ENCODE results near the gene BRINP3. TPM values are rescaled to one million over a fixed set of nuclear protein-coding genes. Genes with fewer than 3 reads are reported as not detected.

Gene BRINP3
- total RNA-seq, 1 experiment from 2014 or later, result 0.28 TPM

DNA sequence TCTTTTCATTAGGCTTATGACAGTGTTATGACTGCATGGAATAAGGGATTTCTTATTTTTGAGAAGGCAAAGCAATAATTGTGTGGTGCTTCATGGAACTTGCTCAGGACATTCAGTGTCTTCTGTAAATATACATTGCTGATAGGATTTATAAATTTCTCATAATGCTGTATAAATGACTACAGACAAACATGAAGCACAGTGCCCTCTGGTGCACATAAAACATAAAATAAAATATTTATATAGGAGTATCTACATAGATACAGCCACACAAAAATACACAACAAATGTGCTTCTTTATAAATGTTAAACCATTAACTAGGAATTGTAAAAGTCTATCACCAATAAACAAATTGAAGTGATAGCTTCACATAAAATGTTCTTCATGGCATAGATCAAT lies 24.1 kb downstream of the BRINP3 start (continued):
- TF ChIP-seq, protein P1, sequence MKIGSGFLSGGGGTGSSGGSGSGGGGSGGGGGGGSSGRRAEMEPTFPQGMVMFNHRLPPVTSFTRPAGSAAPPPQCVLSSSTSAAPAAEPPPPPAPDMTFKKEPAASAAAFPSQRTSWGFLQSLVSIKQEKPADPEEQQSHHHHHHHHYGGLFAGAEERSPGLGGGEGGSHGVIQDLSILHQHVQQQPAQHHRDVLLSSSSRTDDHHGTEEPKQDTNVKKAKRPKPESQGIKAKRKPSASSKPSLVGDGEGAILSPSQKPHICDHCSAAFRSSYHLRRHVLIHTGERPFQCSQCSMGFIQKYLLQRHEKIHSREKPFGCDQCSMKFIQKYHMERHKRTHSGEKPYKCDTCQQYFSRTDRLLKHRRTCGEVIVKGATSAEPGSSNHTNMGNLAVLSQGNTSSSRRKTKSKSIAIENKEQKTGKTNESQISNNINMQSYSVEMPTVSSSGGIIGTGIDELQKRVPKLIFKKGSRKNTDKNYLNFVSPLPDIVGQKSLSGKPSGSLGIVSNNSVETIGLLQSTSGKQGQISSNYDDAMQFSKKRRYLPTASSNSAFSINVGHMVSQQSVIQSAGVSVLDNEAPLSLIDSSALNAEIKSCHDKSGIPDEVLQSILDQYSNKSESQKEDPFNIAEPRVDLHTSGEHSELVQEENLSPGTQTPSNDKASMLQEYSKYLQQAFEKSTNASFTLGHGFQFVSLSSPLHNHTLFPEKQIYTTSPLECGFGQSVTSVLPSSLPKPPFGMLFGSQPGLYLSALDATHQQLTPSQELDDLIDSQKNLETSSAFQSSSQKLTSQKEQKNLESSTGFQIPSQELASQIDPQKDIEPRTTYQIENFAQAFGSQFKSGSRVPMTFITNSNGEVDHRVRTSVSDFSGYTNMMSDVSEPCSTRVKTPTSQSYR (CRISPR knock-in tag; IDR thresholded peaks at IDR 0.05), result no peak
- TF ChIP-seq HMGA2 (CRISPR knock-in tag; IDR thresholded peaks at IDR 0.05), result no peak
- TF ChIP-seq, protein P2, sequence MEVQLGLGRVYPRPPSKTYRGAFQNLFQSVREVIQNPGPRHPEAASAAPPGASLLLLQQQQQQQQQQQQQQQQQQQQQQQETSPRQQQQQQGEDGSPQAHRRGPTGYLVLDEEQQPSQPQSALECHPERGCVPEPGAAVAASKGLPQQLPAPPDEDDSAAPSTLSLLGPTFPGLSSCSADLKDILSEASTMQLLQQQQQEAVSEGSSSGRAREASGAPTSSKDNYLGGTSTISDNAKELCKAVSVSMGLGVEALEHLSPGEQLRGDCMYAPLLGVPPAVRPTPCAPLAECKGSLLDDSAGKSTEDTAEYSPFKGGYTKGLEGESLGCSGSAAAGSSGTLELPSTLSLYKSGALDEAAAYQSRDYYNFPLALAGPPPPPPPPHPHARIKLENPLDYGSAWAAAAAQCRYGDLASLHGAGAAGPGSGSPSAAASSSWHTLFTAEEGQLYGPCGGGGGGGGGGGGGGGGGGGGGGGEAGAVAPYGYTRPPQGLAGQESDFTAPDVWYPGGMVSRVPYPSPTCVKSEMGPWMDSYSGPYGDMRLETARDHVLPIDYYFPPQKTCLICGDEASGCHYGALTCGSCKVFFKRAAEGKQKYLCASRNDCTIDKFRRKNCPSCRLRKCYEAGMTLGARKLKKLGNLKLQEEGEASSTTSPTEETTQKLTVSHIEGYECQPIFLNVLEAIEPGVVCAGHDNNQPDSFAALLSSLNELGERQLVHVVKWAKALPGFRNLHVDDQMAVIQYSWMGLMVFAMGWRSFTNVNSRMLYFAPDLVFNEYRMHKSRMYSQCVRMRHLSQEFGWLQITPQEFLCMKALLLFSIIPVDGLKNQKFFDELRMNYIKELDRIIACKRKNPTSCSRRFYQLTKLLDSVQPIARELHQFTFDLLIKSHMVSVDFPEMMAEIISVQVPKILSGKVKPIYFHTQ (CRISPR knock-in tag; IDR thresholded peaks at IDR 0.05), result no peak
- no peak for TF ChIP-seq ZNF232 (CRISPR knock-in tag; IDR thresholded peaks at IDR 0.05)
- TF ChIP-seq NFYB (CRISPR knock-in tag; conservative IDR thresholded peaks at IDR 0.05; ENCODE audit: low read depth), result no peak
- no peak for TF ChIP-seq NR1H2 (CRISPR knock-in tag; IDR thresholded peaks at IDR 0.05)

DNA sequence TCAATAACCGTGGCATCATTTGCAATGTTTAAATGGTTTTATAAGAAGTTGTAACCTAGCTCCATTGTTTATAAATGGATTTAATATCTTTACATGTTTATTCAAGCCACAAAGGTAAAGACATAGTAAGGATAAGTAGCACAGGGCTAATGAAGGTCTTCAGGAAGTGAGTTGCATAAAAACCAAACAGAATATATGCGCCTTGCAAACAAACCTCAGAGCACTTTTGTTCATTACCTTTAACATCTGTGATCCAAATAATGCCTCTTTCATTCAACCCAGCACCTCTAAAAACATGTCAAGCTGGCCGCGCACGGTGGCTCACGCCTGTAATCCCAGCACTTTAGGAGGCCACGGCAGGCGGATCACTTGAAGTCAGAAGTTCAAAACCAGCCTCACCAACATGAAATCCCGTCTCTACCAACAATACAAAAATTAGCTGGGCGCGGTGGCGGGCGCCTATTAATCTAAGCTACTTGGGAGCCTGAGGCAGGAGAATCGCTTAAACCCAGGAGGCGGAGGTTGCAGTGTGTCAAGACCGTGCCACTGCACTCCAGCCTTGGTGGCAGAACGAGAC lies 25.3 kb downstream of the BRINP3 start:
- no peaks in the 10 kb centered on the region for H3K36me3 Mint-ChIP-seq
- ATAC-seq, result no peak
- CTCF ChIA-PET, result no interaction called here
- H3K4me3 Mint-ChIP-seq, result no peak overlapping the region
- H3K4me1 Mint-ChIP-seq, result peaks cover 6% of the 10 kb centered on the region; the same call in 1 of the 2 replicates
- POLR2A ChIA-PET, result no interaction called here
- H3K27me3 Mint-ChIP-seq (ENCODE audit: low read depth), result no peaks in the 10 kb centered on the region
- no peak for TF ChIP-seq ZNF219 (CRISPR knock-in tag; IDR thresholded peaks at IDR 0.05; ENCODE audit: borderline replicate concordance)
- TF ChIP-seq FOXP1 (CRISPR knock-in tag; IDR thresholded peaks at IDR 0.05; ENCODE audit: borderline replicate concordance), result no peak
- no peak for TF ChIP-seq NR3C1 (CRISPR knock-in tag; conservative IDR thresholded peaks at IDR 0.05; ENCODE audit: low read depth)
- TF ChIP-seq KAT7 (CRISPR knock-in tag; IDR thresholded peaks at IDR 0.05; ENCODE audit: borderline replicate concordance), result no peak
- no peak for TF ChIP-seq RORB (CRISPR knock-in tag; IDR thresholded peaks at IDR 0.05)
- TF ChIP-seq SMAD4 (CRISPR knock-in tag; IDR thresholded peaks at IDR 0.05), result no peak
- TF ChIP-seq GRHL2 (CRISPR knock-in tag; IDR thresholded peaks at IDR 0.05; ENCODE audit: insufficient replicate concordance, severe bottlenecking), result no peak
- no peak for TF ChIP-seq CREM (CRISPR knock-in tag; IDR thresholded peaks at IDR 0.05)
- TF ChIP-seq EMX1 (CRISPR knock-in tag; IDR thresholded peaks at IDR 0.05), result no peak
- no peak for TF ChIP-seq NFE2L1 (CRISPR knock-in tag; IDR thresholded peaks at IDR 0.05)
- TF ChIP-seq FOXJ3 (CRISPR knock-in tag; IDR thresholded peaks at IDR 0.05; ENCODE audit: borderline replicate concordance), result no peak
- TF ChIP-seq, protein P3, sequence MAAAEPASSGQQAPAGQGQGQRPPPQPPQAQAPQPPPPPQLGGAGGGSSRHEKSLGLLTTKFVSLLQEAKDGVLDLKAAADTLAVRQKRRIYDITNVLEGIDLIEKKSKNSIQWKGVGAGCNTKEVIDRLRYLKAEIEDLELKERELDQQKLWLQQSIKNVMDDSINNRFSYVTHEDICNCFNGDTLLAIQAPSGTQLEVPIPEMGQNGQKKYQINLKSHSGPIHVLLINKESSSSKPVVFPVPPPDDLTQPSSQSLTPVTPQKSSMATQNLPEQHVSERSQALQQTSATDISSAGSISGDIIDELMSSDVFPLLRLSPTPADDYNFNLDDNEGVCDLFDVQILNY (CRISPR knock-in tag; IDR thresholded peaks at IDR 0.05), result no peak
- no peak for TF ChIP-seq SP1 (CRISPR knock-in tag; conservative IDR thresholded peaks at IDR 0.05)
- no peak for TF ChIP-seq FOXK1 (CRISPR knock-in tag; IDR thresholded peaks at IDR 0.05)
- TF ChIP-seq, protein P4, sequence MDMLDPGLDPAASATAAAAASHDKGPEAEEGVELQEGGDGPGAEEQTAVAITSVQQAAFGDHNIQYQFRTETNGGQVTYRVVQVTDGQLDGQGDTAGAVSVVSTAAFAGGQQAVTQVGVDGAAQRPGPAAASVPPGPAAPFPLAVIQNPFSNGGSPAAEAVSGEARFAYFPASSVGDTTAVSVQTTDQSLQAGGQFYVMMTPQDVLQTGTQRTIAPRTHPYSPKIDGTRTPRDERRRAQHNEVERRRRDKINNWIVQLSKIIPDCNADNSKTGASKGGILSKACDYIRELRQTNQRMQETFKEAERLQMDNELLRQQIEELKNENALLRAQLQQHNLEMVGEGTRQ (CRISPR knock-in tag; IDR thresholded peaks at IDR 0.05), result no peak
- no peak for TF ChIP-seq TEAD4 (CRISPR knock-in tag; IDR thresholded peaks at IDR 0.05)
- no peaks in the 10 kb centered on the region for H3K9me3 Mint-ChIP-seq
- H3K27ac Mint-ChIP-seq, result no peak overlapping the region
- DNase-seq (ENCODE audit: low spot score), result no peak

Measured in WTC11 (cell line).